ENCODE data around the gene HSBP1. TPM values are rescaled to one million over a fixed set of nuclear protein-coding genes. Genes with fewer than 3 reads are reported as not detected.

The HSBP1 gene
- total and polyA plus RNA-seq, 9 of the 15 experiments (the other 6 are each of a cell fraction or from before 2014, with no cell fraction given), result 84.9 to 677 (median 204) TPM

DNA sequence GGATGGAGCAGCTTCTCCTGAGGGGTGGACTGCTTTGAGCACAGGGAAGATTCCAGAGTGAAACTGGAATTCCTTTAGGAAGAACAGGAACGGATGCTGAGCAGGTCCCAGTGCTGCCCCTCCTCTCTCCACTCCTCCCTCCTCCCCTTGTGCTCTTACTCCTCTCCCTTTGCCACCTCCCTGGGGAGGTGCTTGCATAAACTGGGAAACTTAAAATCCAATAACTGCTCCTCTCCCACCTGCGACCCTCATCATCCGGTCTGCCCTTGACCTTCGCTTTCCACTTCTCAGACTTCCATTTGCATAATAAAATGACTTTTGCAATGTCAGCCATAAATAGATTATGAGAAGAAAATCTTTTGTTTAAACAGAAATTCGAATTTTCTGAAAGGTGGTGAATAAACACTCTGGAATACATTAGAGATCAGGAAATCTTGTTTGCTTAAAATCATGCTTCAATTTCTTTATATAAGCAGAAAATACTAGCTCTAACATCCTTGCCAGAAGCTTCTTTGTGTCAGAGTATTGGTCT is 23.7 kb downstream of the HSBP1 start:
- intact Hi-C loops (cut with micrococcal nuclease) (no loop called here), in situ Hi-C loops (cut with MboI) (no loop called here)
- H3K4me3 ChIP-seq, result no peak overlapping the region
- no peaks in the 10 kb centered on the region for H3K9me3 ChIP-seq (replicated peaks; ENCODE audit: control insufficient read depth, insufficient read depth, low read depth, low read length)
- DNase-seq (ENCODE audit: extremely low read depth in 1 of 4, low spot score in 3 of 4) (no peak), FAIRE-seq (no peak), ATAC-seq (no peak)
- H3K27me3 ChIP-seq (ENCODE audit: control insufficient read depth in 2 of 2, insufficient read depth in 2 of 2, low read length in 2 of 2), result peaks cover 36 to 62% of the 10 kb centered on the region in 2 experiments
- no peak overlapping the region for H3K4me2 ChIP-seq (ENCODE audit: insufficient read depth, low read length)
- no peaks in the 10 kb centered on the region for H3K9me1 ChIP-seq (ENCODE audit: control insufficient read depth, insufficient read depth, low read length)
- no peak for TF ChIP-seq TAF1 (IDR thresholded peaks at IDR 0.05; ENCODE audit: control insufficient read depth, extremely low read depth, insufficient read depth, low read length, severe bottlenecking)
- peak; percentile 72 for TF ChIP-seq ZNF316 (IDR thresholded peaks at IDR 0.05)
- 0 out of 2 replicates have a peak, but pooled peaks have one; percentile 32 for TF ChIP-seq MAFF (IDR thresholded peaks at IDR 0.05; ENCODE audit: low read length)
- TF ChIP-seq ZNF263 (CRISPR knock-in tag; IDR thresholded peaks at IDR 0.05; ENCODE audit: borderline replicate concordance), result 0 out of 2 replicates have a peak, but pooled peaks have one; percentile 23
- 0 out of 2 replicates have a peak, but pooled peaks have one; percentile 25 for TF ChIP-seq MAFG (tag; conservative IDR thresholded peaks at IDR 0.05)
- TF ChIP-seq MXI1 (IDR thresholded peaks at IDR 0.05; ENCODE audit: low read depth, low read length), result no peak
- TF ChIP-seq ZNF584 (CRISPR knock-in tag; IDR thresholded peaks at IDR 0.05; ENCODE audit: low read depth), result no peak
- POLR2A ChIA-PET, result interaction anchor here (0.6 to 1.0 kb wide), 2 partner anchors 10 to 275 kb away, joined by 3 read pairs; no protein-coding TSS in a partner anchor
- H3K27ac ChIP-seq (ENCODE audit: extremely low read depth, low read depth, low read length), result no peak overlapping the region
- H3K9ac ChIP-seq (ENCODE audit: insufficient read depth in 1 of 2, low read depth in 2 of 2, low read length in 2 of 2), result no peak overlapping the region
- no peaks in the 10 kb centered on the region for H3K36me3 ChIP-seq (ENCODE audit: control insufficient read depth, insufficient read depth, low read length)
- no peaks in the 10 kb centered on the region for H4K20me1 ChIP-seq (replicated peaks; ENCODE audit: control insufficient read depth, insufficient read depth, low read length)
- H3K79me2 ChIP-seq (ENCODE audit: control insufficient read depth, insufficient read depth, low read length), result no peaks in the 10 kb centered on the region
- CTCF ChIA-PET (ENCODE audit: low intra/inter-chr PET ratio), result no interaction called here
- no TSS peak for BruUV-seq (replicated peaks)
- 8% methylated on average over 5 of the region's 5 CpGs for WGBS (ENCODE audit: insufficient coverage, low coverage, missing lambda C conversion rate)
- no peak overlapping the region for H2AFZ ChIP-seq (ENCODE audit: low read depth, low read length)
- peaks cover 7 to 11% of the 10 kb centered on the region in 2 experiments for H3K4me1 ChIP-seq (replicated peaks in 1 of 2; ENCODE audit: control insufficient read depth in 2 of 2, insufficient read depth in 2 of 2, low read length in 2 of 2)

Measured in K562 (cell line).